K562 (cell line): ENCODE results near the gene TAF8. TPM values are rescaled to one million over a fixed set of nuclear protein-coding genes. Genes with fewer than 3 reads are reported as not detected.

ENCODE experiments used
- ATF1 ChIP-seq, 2 experiments: fragments of 450-650 bp in 1 of 2; IDR thresholded peaks; 2 replicates each; pipeline ENCODE4 v1.6.1; 2016; ENCODE audit warnings: missing compliant biosample characterization in 1 of 2, missing genetic modification characterization in 1 of 2
- ATF2 ChIP-seq: sonication (generic); formaldehyde crosslinking; IDR thresholded peaks from 2 replicates; pipeline ENCODE4 v1.8.1; 2022; ENCODE audit warnings: missing genetic modification reagents
- DDX20 ChIP-seq: fragments of 450-650 bp; IDR thresholded peaks from 2 replicates; pipeline ENCODE4 v1.6.1; 2016; ENCODE audit warnings: missing genetic modification characterization, low read depth, mild to moderate bottlenecking, missing compliant biosample characterization, moderate library complexity
- DMBX1 ChIP-seq: fragments of 250-450 bp; sonication (Bioruptor Pico); IDR thresholded peaks from 2 replicates; pipeline ENCODE4 v1.8.0; 2022; ENCODE audit warnings: inconsistent platforms, mild to moderate bottlenecking, moderate library complexity, borderline replicate concordance
- POLR2G ChIP-seq: fragments of 200-400 bp; formaldehyde crosslinking; IDR thresholded peaks from 2 replicates; pipeline ENCODE4 v1.6.1; 2017; ENCODE audit warnings: low read depth, mild to moderate bottlenecking, antibody characterized with exemption, low read length, moderate library complexity
- RERE ChIP-seq: sonication (generic); formaldehyde crosslinking; IDR thresholded peaks from 2 replicates; pipeline ENCODE4 v1.8.0; 2023; ENCODE audit warnings: missing genetic modification reagents, mild to moderate bottlenecking, borderline replicate concordance
- SMARCE1 ChIP-seq: fragments of 450-650 bp; IDR thresholded peaks from 2 replicates; pipeline ENCODE4 v1.7.1; 2016; ENCODE audit warnings: mild to moderate bottlenecking
- SP1 ChIP-seq: sonication (generic); formaldehyde crosslinking; IDR thresholded peaks from 2 replicates; pipeline ENCODE4 v1.8.1; 2022; ENCODE audit warnings: mild to moderate bottlenecking, missing genetic modification reagents
- TAL1 ChIP-seq: fragments of 450-650 bp; IDR thresholded peaks from 2 replicates; pipeline ENCODE4 v1.6.1; 2016; ENCODE audit warnings: mild to moderate bottlenecking
- TBL1XR1 ChIP-seq, 2 experiments: IDR thresholded peaks; 2 replicates each; pipeline ENCODE4 v1.6.1; 2012; ENCODE audit warnings: improper control_type of control experiment in 2 of 2, low read length in 2 of 2, mild to moderate bottlenecking in 1 of 2
- ZNF76 ChIP-seq: fragments of 250-450 bp; sonication (Bioruptor Pico); IDR thresholded peaks from 2 replicates; pipeline ENCODE4 v1.4.0; 2020; ENCODE audit warnings: mild to moderate bottlenecking, moderate library complexity, borderline replicate concordance
- polyA plus RNA-seq, 8 experiments: library from polyadenylated mRNA; depleted of rRNA in 4 of 8; stranded (reverse) in 5 of 8; unstranded in 3 of 8; fragments of >200 nt; fragmentation: Nextera tagmentation in 2 of 8; fragmentation: Illumina TruSeq in 1 of 8; extraction: Ambion mirVana in 2 of 8; extraction: Trizol in 1 of 8; gene quantifications; 2 replicates each; pipeline versions ENCODE4 v1.2.1 to v1.2.3, GENCODE V29; 2011 to 2014; ENCODE audit warnings: inconsistent platforms in 1 of 8, missing spikeins in 1 of 8
- total RNA-seq, 7 experiments: library from RNA; depleted of rRNA in 6 of 7; stranded (reverse); fragments of >200 nt in 6 of 7; fragmentation: Illumina TruSeq in 2 of 7; extraction: Trizol in 2 of 7; gene quantifications; 2 replicates each; pipeline versions ENCODE4 v1.2.1 to v1.2.3, GENCODE V29; 2011 to 2021; ENCODE audit warnings: low replicate concordance in 1 of 7
- TF ChIP-seq, protein P1 (sequence below): fragments of 450-650 bp; formaldehyde crosslinking; IDR thresholded peaks from 2 replicates; pipeline ENCODE4 v1.4.0; 2020; ENCODE audit warnings: mild to moderate bottlenecking, moderate library complexity

The TAF8 gene
- total and polyA plus RNA-seq, 9 of the 15 experiments (the other 6 are each of a cell fraction or from before 2014, with no cell fraction given), result 29.4 to 84.0 (median 52.6) TPM

DNA sequence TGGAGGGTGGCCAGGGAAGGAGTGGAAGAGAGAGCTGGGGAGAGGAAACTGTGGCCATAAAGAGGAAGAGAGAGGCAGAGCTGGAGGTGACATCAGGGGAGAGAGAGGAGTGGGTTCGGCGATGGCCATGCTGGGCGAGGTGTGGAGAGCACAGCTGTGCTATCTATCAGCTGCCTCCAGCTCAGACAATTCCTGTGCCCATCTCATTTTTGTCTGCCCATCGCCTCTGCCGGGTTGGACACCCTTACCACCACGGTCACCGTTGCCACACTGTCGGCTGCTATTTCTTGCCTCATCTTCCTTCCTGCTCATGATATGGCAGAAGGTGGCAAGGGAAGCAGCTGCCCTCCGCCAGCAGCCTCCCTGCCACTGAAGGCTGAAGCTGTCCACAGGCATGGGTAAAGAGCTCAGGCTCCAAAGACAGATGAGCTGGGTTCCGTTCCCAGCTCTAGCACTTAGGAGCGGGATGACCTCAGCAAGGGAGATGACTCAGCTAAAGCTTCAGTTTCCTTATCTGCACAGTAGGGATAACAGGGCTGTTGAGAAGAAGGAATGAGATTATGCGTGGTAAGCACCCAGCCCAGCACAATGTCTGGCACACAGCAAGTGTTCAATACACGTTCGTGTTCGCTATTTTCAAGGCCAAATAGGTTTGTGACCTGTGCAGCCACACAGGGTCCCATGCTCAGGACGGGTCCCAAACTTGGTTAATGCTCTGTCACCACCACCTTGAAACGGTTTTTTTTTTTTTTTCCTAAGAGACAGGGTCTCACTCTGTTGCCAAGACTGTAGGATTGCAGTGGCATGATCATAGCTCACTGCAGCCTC lies 21.9 kb upstream of the TAF8 start (continued):
- TF ChIP-seq, protein P1, sequence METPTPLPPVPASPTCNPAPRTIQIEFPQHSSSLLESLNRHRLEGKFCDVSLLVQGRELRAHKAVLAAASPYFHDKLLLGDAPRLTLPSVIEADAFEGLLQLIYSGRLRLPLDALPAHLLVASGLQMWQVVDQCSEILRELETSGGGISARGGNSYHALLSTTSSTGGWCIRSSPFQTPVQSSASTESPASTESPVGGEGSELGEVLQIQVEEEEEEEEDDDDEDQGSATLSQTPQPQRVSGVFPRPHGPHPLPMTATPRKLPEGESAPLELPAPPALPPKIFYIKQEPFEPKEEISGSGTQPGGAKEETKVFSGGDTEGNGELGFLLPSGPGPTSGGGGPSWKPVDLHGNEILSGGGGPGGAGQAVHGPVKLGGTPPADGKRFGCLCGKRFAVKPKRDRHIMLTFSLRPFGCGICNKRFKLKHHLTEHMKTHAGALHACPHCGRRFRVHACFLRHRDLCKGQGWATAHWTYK (CRISPR knock-in tag), result peak; percentile 96
- TF ChIP-seq SMARCE1 (peak; percentile 99), SP1 (CRISPR knock-in tag) (peak; percentile 80), DMBX1 (peak; percentile 84; the same call in 1 of the 2 replicates), ATF2 (peak; percentile 78; the same call in 1 of the 2 replicates), POLR2G (peak; percentile 76), RERE (no peak), ATF1 (CRISPR knock-in tag; IDR thresholded peaks at IDR 0.05) (no peak), ATF1 (tag; IDR thresholded peaks at IDR 0.05) (peak; percentile 89), ZNF76 (CRISPR knock-in tag) (peak; percentile 95), TAL1 (peak; percentile 86), TBL1XR1 (IDR thresholded peaks at IDR 0.05; ENCODE audit: low read length in 2 of 2) (peak; percentile 66 to 93; a peak in 3 of 4 replicates), DDX20 (tag) (no peak)
